Measurements from ENCODE around the gene MYZAP. TPM values are rescaled to one million over a fixed set of nuclear protein-coding genes. Genes with fewer than 3 reads are reported as not detected.

Gene MYZAP
- total and polyA plus RNA-seq, 9 of the 15 experiments (the other 6 are each of a cell fraction or from before 2014, with no cell fraction given) = 0.03 TPM; not detected in 8

GRCh38 chr15:57565311-57565710 is 26.4 kb upstream of the MYZAP start:
- Histone ChIP-seq H3K9ac (ENCODE audit: insufficient read depth in 1 of 2, low read depth in 2 of 2, low read length in 2 of 2) (no peak overlapping the region), H3K9me3 (replicated peaks; ENCODE audit: control insufficient read depth, insufficient read depth, low read depth, low read length) (no peaks in the 10 kb centered on the region; the same call in 1 of the 2 replicates), H3K4me2 (ENCODE audit: insufficient read depth, low read length) (no peak overlapping the region), H3K9me1 (ENCODE audit: control insufficient read depth, insufficient read depth, low read length) (no peaks in the 10 kb centered on the region), H3K27ac (ENCODE audit: extremely low read depth, low read depth, low read length) (no peak overlapping the region), H3K4me1 (replicated peaks in 1 of 2; ENCODE audit: control insufficient read depth in 2 of 2, insufficient read depth in 2 of 2, low read length in 2 of 2) (no peaks in the 10 kb centered on the region; a peak in 1 of 5 replicates), H4K20me1 (replicated peaks; ENCODE audit: control insufficient read depth, insufficient read depth, low read length) (no peaks in the 10 kb centered on the region), H3K27me3 (ENCODE audit: control insufficient read depth in 2 of 2, insufficient read depth in 2 of 2, low read length in 2 of 2) (peaks cover 15 to 27% of the 10 kb centered on the region in 2 experiments), H3K36me3 (ENCODE audit: control insufficient read depth, insufficient read depth, low read length) (no peaks in the 10 kb centered on the region), H2AFZ (ENCODE audit: low read depth, low read length) (0 out of 2 replicates have a peak overlapping the region, but pooled peaks have one; percentile 25), H3K79me2 (ENCODE audit: control insufficient read depth, insufficient read depth, low read length) (no peaks in the 10 kb centered on the region), H3K4me3 (no peak overlapping the region)
- no peak for ATAC-seq
- WGBS (ENCODE audit: insufficient coverage, low coverage, missing lambda C conversion rate) = under 1% methylated on average over 10 of the region's 10 CpGs
- in situ Hi-C loops (cut with MboI) = loop anchor here (10.0 to 25.0 kb wide), 2 partner anchors 497 to 619 kb away; partner anchors contain the start of gene ALDH1A2
- POLR2A ChIA-PET = no interaction called here
- no TSS peak for BruUV-seq (replicated peaks)
- TF ChIP-seq MIER1 (IDR thresholded peaks at IDR 0.05; ENCODE audit: low read depth) (no peak), FOXA3 (CRISPR knock-in tag; conservative IDR thresholded peaks at IDR 0.05 in 1 of 2, IDR thresholded peaks at IDR 0.05 in 1 of 2) (no peak), FOS (IDR thresholded peaks at IDR 0.05; ENCODE audit: extremely low read depth, insufficient read length) (no peak), FOXJ2 (tag; IDR thresholded peaks at IDR 0.05) (no peak), ATF7 (IDR thresholded peaks at IDR 0.05) (no peak), GATAD2A (IDR thresholded peaks at IDR 0.05) (no peak), ZNF324 (CRISPR knock-in tag; IDR thresholded peaks at IDR 0.05) (no peak)
- no peak for DNase-seq (ENCODE audit: extremely low read depth in 1 of 4, low spot score in 3 of 4)
- no peak for FAIRE-seq
- CTCF ChIA-PET (ENCODE audit: low intra/inter-chr PET ratio) = no interaction called here
- intact Hi-C loops (cut with micrococcal nuclease) = no loop called here

- no peak for DNase-seq (ENCODE audit: extremely low read depth in 1 of 4, low spot score in 3 of 4)
- Histone ChIP-seq H3K9me1 (ENCODE audit: control insufficient read depth, insufficient read depth, low read length) (no peaks in the 10 kb centered on the region), H3K79me2 (ENCODE audit: control insufficient read depth, insufficient read depth, low read length) (no peaks in the 10 kb centered on the region), H3K9me3 (replicated peaks; ENCODE audit: control insufficient read depth, insufficient read depth, low read depth, low read length) (no peaks in the 10 kb centered on the region; the same call in 1 of the 2 replicates), H3K4me3 (no peak overlapping the region), H3K4me2 (ENCODE audit: insufficient read depth, low read length) (no peak overlapping the region), H3K27ac (ENCODE audit: extremely low read depth, low read depth, low read length) (no peak overlapping the region), H3K9ac (ENCODE audit: insufficient read depth in 1 of 2, low read depth in 2 of 2, low read length in 2 of 2) (no peak overlapping the region), H2AFZ (ENCODE audit: low read depth, low read length) (no peak overlapping the region), H3K27me3 (ENCODE audit: control insufficient read depth in 2 of 2, insufficient read depth in 2 of 2, low read length in 2 of 2) (peaks cover 15 to 27% of the 10 kb centered on the region in 2 experiments), H3K36me3 (ENCODE audit: control insufficient read depth, insufficient read depth, low read length) (no peaks in the 10 kb centered on the region), H3K4me1 (replicated peaks in 1 of 2; ENCODE audit: control insufficient read depth in 2 of 2, insufficient read depth in 2 of 2, low read length in 2 of 2) (no peaks in the 10 kb centered on the region; a peak in 2 of 5 replicates), H4K20me1 (replicated peaks; ENCODE audit: control insufficient read depth, insufficient read depth, low read length) (no peaks in the 10 kb centered on the region)
- FAIRE-seq = no peak
- POLR2A ChIA-PET = interaction anchor here (0.6 to 0.8 kb wide), 2 partner anchors 260 to 983 kb away, joined by 3 to 4 read pairs; no protein-coding TSS in a partner anchor
- in situ Hi-C loops (cut with MboI) (loop anchor here (10.0 to 25.0 kb wide), 2 partner anchors 495 to 618 kb away; partner anchors contain the start of gene ALDH1A2), intact Hi-C loops (cut with micrococcal nuclease) (no loop called here)
- 0% methylated on average over 4 of the region's 4 CpGs for WGBS (ENCODE audit: insufficient coverage, low coverage, missing lambda C conversion rate)
- ATAC-seq = no peak
- BruUV-seq (replicated peaks) = no TSS peak
- CTCF ChIA-PET (ENCODE audit: low intra/inter-chr PET ratio) = no interaction called here
- no peak for TF ChIP-seq ZNF324 (CRISPR knock-in tag; IDR thresholded peaks at IDR 0.05)
- TF ChIP-seq XRCC5 (IDR thresholded peaks at IDR 0.05; ENCODE audit: low read depth, low read length) = no peak
- no peak for TF ChIP-seq ELF4 (CRISPR knock-in tag; IDR thresholded peaks at IDR 0.05)
- TF ChIP-seq TRIM28 (IDR thresholded peaks at IDR 0.05) = no peak
- TF ChIP-seq ZNF696 (CRISPR knock-in tag; conservative IDR thresholded peaks at IDR 0.05) = no peak
- no peak for TF ChIP-seq RNF2 (IDR thresholded peaks at IDR 0.05)
- TF ChIP-seq PPARD (CRISPR knock-in tag; IDR thresholded peaks at IDR 0.05) = no peak
- no peak for TF ChIP-seq ZNF395 (CRISPR knock-in tag; IDR thresholded peaks at IDR 0.05)
- no peak for TF ChIP-seq ZFP36 (IDR thresholded peaks at IDR 0.05; ENCODE audit: low read depth, low read length, partially characterized antibody)
- TF ChIP-seq SIN3A (IDR thresholded peaks at IDR 0.05; ENCODE audit: borderline replicate concordance in 2 of 2, control insufficient read depth in 1 of 2, low read depth in 2 of 2, low read length in 2 of 2) = no peak
- no peak for TF ChIP-seq MTA3 (IDR thresholded peaks at IDR 0.05; ENCODE audit: borderline replicate concordance)
- TF ChIP-seq ZNF444 (CRISPR knock-in tag; IDR thresholded peaks at IDR 0.05) = no peak
These were observed 24.9 kb upstream of the MYZAP start for GRCh38 chr15:57566834-57567233.
